ENCODE data around the gene ADAM11.

The ADAM11 gene

GRCh38 chr17:44775136-44775837, 16.5 kb downstream of the ADAM11 start:
- DNase-seq (ENCODE audit: low spot score): peak; percentile 91

GRCh38 chr17:44775838-44776621, 17.2 kb downstream of the ADAM11 start:
- no peak for DNase-seq (ENCODE audit: low spot score)

- no peak for DNase-seq (ENCODE audit: low spot score)
Measured at GRCh38 chr17:44776628-44777393, 18.0 kb downstream of the ADAM11 start.

- DNase-seq (ENCODE audit: low spot score): no peak
Measured at GRCh38 chr17:44777394-44778348, 18.9 kb downstream of the ADAM11 start.

- no peak for DNase-seq (ENCODE audit: low spot score)
Measured at GRCh38 chr17:44778656-44779210, 19.9 kb downstream of the ADAM11 start.

- DNase-seq (ENCODE audit: low spot score): peak; percentile 74
Measured at GRCh38 chr17:44779211-44780025, 20.6 kb downstream of the ADAM11 start.

- no peak for DNase-seq (ENCODE audit: low spot score)
Measured at GRCh38 chr17:44780161-44780560, 21.4 kb downstream of the ADAM11 start.

GRCh38 chr17:44780845-44781480, 22.2 kb downstream of the ADAM11 start:
- no peak for DNase-seq (ENCODE audit: low spot score)

- no peak for DNase-seq (ENCODE audit: low spot score)
Measured at GRCh38 chr17:44781551-44782325, 22.9 kb downstream of the ADAM11 start.

- DNase-seq (ENCODE audit: low spot score): no peak
Measured at GRCh38 chr17:44782326-44782850, 23.6 kb downstream of the ADAM11 start.

- no peak for DNase-seq (ENCODE audit: low spot score)
Measured at GRCh38 chr17:44785921-44786320, 27.1 kb downstream of the ADAM11 start.

- DNase-seq (ENCODE audit: low spot score): no peak
Measured at GRCh38 chr17:44786551-44787081, 27.8 kb downstream of the ADAM11 start.

GRCh38 chr17:44787271-44787940, 28.6 kb downstream of the ADAM11 start:
- no peak for DNase-seq (ENCODE audit: low spot score)

GRCh38 chr17:44788139-44788538, 29.4 kb downstream of the ADAM11 start:
- no peak for DNase-seq (ENCODE audit: low spot score)

GRCh38 chr17:44792276-44792675, 33.5 kb downstream of the ADAM11 start:
- no peak for DNase-seq (ENCODE audit: low spot score)

- no peak for DNase-seq (ENCODE audit: low spot score)
Measured at GRCh38 chr17:44793885-44794842, 35.4 kb downstream of the ADAM11 start.
